HepG2 (cell line): ENCODE measurements around the gene GLCE. TPM values are rescaled to one million over a fixed set of nuclear protein-coding genes. Genes with fewer than 3 reads are reported as not detected.

Experiments
- ATAC-seq: fragments of 200-7000 bp; cut with Tn5 transposase; 3 replicates; pipeline ENCODE4 v1.9.1; 2020; ENCODE audit warnings: mild to moderate bottlenecking, moderate library complexity
- BruUV-seq: library from RNA; stranded (reverse); fragments of 400-500 nt; replicated peaks from 2 replicates; lab custom pipeline; 2021; lab: Mats Ljungman, UMichigan
- CTCF ChIA-PET: fragments of 300-600 bp; formaldehyde crosslinking; extraction: SDS; loops from one replicate; lab custom pipeline; 2021; ENCODE audit warnings: low total read pairs, inconsistent platforms, low intra/inter-chr PET ratio; lab: Yijun Ruan, JAX
- POLR2A ChIA-PET: fragments of 350-600 bp; sonication (Branson Sonifier 250); formaldehyde crosslinking; loops from one replicate; lab custom pipeline; 2020; ENCODE audit warnings: antibody characterized with exemption, inconsistent platforms; lab: Yijun Ruan, JAX
- DNase-seq: peaks from one replicate; pipeline ENCODE4 v3.0.0-alpha.2; 2015; ENCODE audit warnings: low spot score
- FAIRE-seq: peaks from 3 replicates; lab custom pipeline; 2011; peaks lifted over from hg19 to GRCh38; lab: Jason Lieb, UNC
- H2AFZ ChIP-seq: one replicate; pipeline ENCODE4 v1.6.1; 2011; ENCODE audit warnings: low read length, inconsistent platforms
- H3K27ac ChIP-seq: fragments of 300-600 bp; 3 replicates; pipeline ENCODE4 v1.8.0; 2011; ENCODE audit warnings: mixed run types, mild to moderate bottlenecking, mixed read lengths, low read length, inconsistent platforms; ENCODE audit not compliant: insufficient read depth; ENCODE audit errors: extremely low read length
- H3K27me3 ChIP-seq, 2 experiments: fragments of 200-600 bp in 1 of 2; 2 replicates in 1 of 2; 3 replicates in 1 of 2; pipeline versions ENCODE4 v1.6.0 to v1.8.0; 2011; ENCODE audit warnings: low read length in 2 of 2, mild to moderate bottlenecking in 2 of 2, moderate library complexity in 2 of 2, inconsistent platforms in 1 of 2; ENCODE audit not compliant: insufficient read depth in 2 of 2, control insufficient read depth in 1 of 2
- H3K36me3 ChIP-seq, 2 experiments: fragments of 200-600 bp in 1 of 2; replicated peaks in 1 of 2; 2 replicates in 1 of 2; 3 replicates in 1 of 2; pipeline versions ENCODE4 v1.5.1 to v1.8.0; 2011; ENCODE audit warnings: low read length in 2 of 2, inconsistent platforms in 1 of 2; ENCODE audit not compliant: insufficient read depth in 2 of 2, control insufficient read depth in 1 of 2
- H3K4me1 ChIP-seq: 2 replicates; pipeline ENCODE4 v1.5.1; 2012; ENCODE audit warnings: low read length, inconsistent platforms; ENCODE audit not compliant: insufficient read depth
- H3K4me2 ChIP-seq: 2 replicates; pipeline ENCODE4 v1.6.0; 2011; ENCODE audit warnings: low read depth, low read length, inconsistent platforms
- H3K4me3 ChIP-seq, 3 experiments: fragments of 200-600 bp in 1 of 3; sonication (generic), shearing (Covaris generic) in 1 of 3; replicated peaks in 1 of 3; 2 replicates each; pipeline ENCODE4 v1.5.1; 2011 to 2016; ENCODE audit warnings: low read length in 3 of 3, inconsistent platforms in 2 of 3, low read depth in 2 of 3, mild to moderate bottlenecking in 2 of 3, control low read depth in 1 of 3, mixed read lengths in 1 of 3; ENCODE audit not compliant: insufficient read depth in 1 of 3
- H3K79me2 ChIP-seq: one replicate; pipeline ENCODE4 v1.6.1; 2011; ENCODE audit warnings: low read length, inconsistent platforms; ENCODE audit not compliant: insufficient read depth
- H3K9ac ChIP-seq: 2 replicates; pipeline ENCODE4 v1.6.0; 2011; ENCODE audit warnings: mild to moderate bottlenecking, low read depth, low read length, inconsistent platforms; ENCODE audit not compliant: insufficient read depth
- H3K9me3 ChIP-seq: 2 replicates; pipeline ENCODE4 v1.5.1; 2012; ENCODE audit warnings: mild to moderate bottlenecking, low read length
- H4K20me1 ChIP-seq: 2 replicates; pipeline ENCODE4 v1.6.0; 2011; ENCODE audit warnings: inconsistent platforms, mild to moderate bottlenecking, low read length, moderate library complexity; ENCODE audit not compliant: insufficient read depth
- FIP1L1 ChIP-seq: fragments of 200-400 bp; formaldehyde crosslinking; IDR thresholded peaks from 2 replicates; pipeline ENCODE4 v1.6.1; 2018; ENCODE audit warnings: low read depth, mild to moderate bottlenecking, low read length, moderate library complexity, borderline replicate concordance; ENCODE audit not compliant: insufficient read depth
- GATAD2A ChIP-seq: IDR thresholded peaks from 2 replicates; pipeline ENCODE4 v1.6.1; 2016
- JARID2 ChIP-seq: sonication (generic); formaldehyde crosslinking; IDR thresholded peaks from 2 replicates; pipeline ENCODE4 v1.8.1; 2023; ENCODE audit warnings: missing genetic modification reagents, inconsistent platforms; ENCODE audit not compliant: insufficient replicate concordance
- SMARCC2 ChIP-seq: fragments of 450-650 bp; IDR thresholded peaks from 2 replicates; pipeline ENCODE4 v1.6.1; 2017; ENCODE audit warnings: antibody characterized with exemption, mild to moderate bottlenecking
- SRF ChIP-seq: IDR thresholded peaks from 2 replicates; pipeline ENCODE4 v1.6.1; 2011; ENCODE audit warnings: mild to moderate bottlenecking, low read depth, low read length, moderate library complexity
- XRCC5 ChIP-seq: fragments of 200-400 bp; formaldehyde crosslinking; optimal IDR thresholded peaks from 2 replicates; pipeline ENCODE3; 2017; ENCODE audit warnings: mild to moderate bottlenecking, low read length
- ZBTB37 ChIP-seq: sonication (generic); formaldehyde crosslinking; IDR thresholded peaks from 2 replicates; pipeline ENCODE4 v1.4.0; 2020; ENCODE audit warnings: mild to moderate bottlenecking, missing genetic modification reagents
- ZBTB43 ChIP-seq: sonication (generic); formaldehyde crosslinking; conservative IDR thresholded peaks from 2 replicates; pipeline ENCODE4 v1.4.0; 2020; ENCODE audit warnings: missing genetic modification reagents
- ZBTB8A ChIP-seq: sonication (generic); formaldehyde crosslinking; IDR thresholded peaks from 2 replicates; pipeline ENCODE4 v1.4.0; 2020; ENCODE audit warnings: mild to moderate bottlenecking, low read depth, missing genetic modification reagents, borderline replicate concordance
- ZNF224 ChIP-seq: sonication (generic); formaldehyde crosslinking; IDR thresholded peaks from 2 replicates; pipeline ENCODE4 v1.5.0; 2020; ENCODE audit warnings: mild to moderate bottlenecking, missing genetic modification reagents
- ZNF496 ChIP-seq: sonication (generic); formaldehyde crosslinking; IDR thresholded peaks from 2 replicates; pipeline ENCODE4 v1.8.1; 2023; ENCODE audit warnings: mild to moderate bottlenecking, moderate library complexity, missing genetic modification reagents; ENCODE audit not compliant: insufficient replicate concordance
- ZNF569 ChIP-seq: sonication (generic); formaldehyde crosslinking; IDR thresholded peaks from 2 replicates; pipeline ENCODE4 v1.5.0; 2020; ENCODE audit warnings: mild to moderate bottlenecking, missing genetic modification reagents, moderate library complexity, borderline replicate concordance
- ZNF605 ChIP-seq: sonication (generic); formaldehyde crosslinking; IDR thresholded peaks from 2 replicates; pipeline ENCODE4 v1.8.0; 2022; ENCODE audit warnings: mild to moderate bottlenecking, missing genetic modification reagents
- ZNF629 ChIP-seq: sonication (generic); formaldehyde crosslinking; conservative IDR thresholded peaks from 2 replicates; pipeline ENCODE4 v1.5.0; 2020; ENCODE audit warnings: missing genetic modification reagents
- ZNF775 ChIP-seq: sonication (generic); formaldehyde crosslinking; IDR thresholded peaks from 2 replicates; pipeline ENCODE4 v1.4.0; 2020; ENCODE audit warnings: missing genetic modification reagents, mild to moderate bottlenecking, moderate library complexity, borderline replicate concordance
- ZNF788 ChIP-seq: sonication (generic); formaldehyde crosslinking; IDR thresholded peaks from 2 replicates; pipeline ENCODE4 v1.5.0; 2020; ENCODE audit warnings: mild to moderate bottlenecking, missing genetic modification reagents, borderline replicate concordance
- ZNF839 ChIP-seq: sonication (generic); formaldehyde crosslinking; IDR thresholded peaks from 2 replicates; pipeline ENCODE4 v1.4.0; 2020; ENCODE audit warnings: missing genetic modification reagents, mild to moderate bottlenecking, borderline replicate concordance
- ZSCAN21 ChIP-seq: sonication (generic); formaldehyde crosslinking; IDR thresholded peaks from 2 replicates; pipeline ENCODE4 v1.8.0; 2022; ENCODE audit warnings: mild to moderate bottlenecking, missing genetic modification reagents, moderate library complexity, borderline replicate concordance
- WGBS: methylation state at CpG from one replicate; pipeline ENCODE4 v1.1.6; 2017; ENCODE audit warnings: low lambda C conversion rate; 5-methylcytosine and 5-hydroxymethylcytosine counted together
- in situ Hi-C: cut with HindIII; loops from 2 replicates; pipeline ENCODE4 v1.10.0; 2017; ENCODE audit warnings: low pct_unique_long_range_greater_than_20kb; ENCODE audit not compliant: extremely low pct_ligation_motif_present
- intact Hi-C: fragments of 100-400 bp; cut with micrococcal nuclease; formaldehyde crosslinking; loops from one replicate; pipeline ENCODE4 v1.10.0; 2022; ENCODE audit not compliant: unreplicated experiment
- polyA plus RNA-seq, 8 experiments: library from polyadenylated mRNA; depleted of rRNA in 3 of 8; stranded (reverse) in 7 of 8; unstranded in 1 of 8; fragments of >200 nt; fragmentation: Illumina TruSeq in 4 of 8; extraction: Trizol in 4 of 8; gene quantifications; 2 replicates each; pipeline versions ENCODE4 v1.2.1 to v1.2.3, GENCODE V29; 2011 to 2016; ENCODE audit warnings: low read depth in 4 of 8, missing spikeins in 1 of 8, mixed read lengths in 1 of 8; ENCODE audit not compliant: insufficient read depth in 1 of 8
- total RNA-seq, 5 experiments: library from RNA; depleted of rRNA; stranded (reverse); fragments of >200 nt; fragmentation: Illumina TruSeq; extraction: Trizol; gene quantifications; 2 replicates each; pipeline ENCODE4 v1.2.3, GENCODE V29; 2016; ENCODE audit warnings: low read depth in 1 of 5

GLCE gene
- total and polyA plus RNA-seq, 2 of the 13 experiments (the other 11 are each of a cell fraction or from before 2014, with no cell fraction given): 12.9 to 23.4 TPM

GRCh38 chr15:69200832-69201745, 40.7 kb downstream of the GLCE start:
- BruUV-seq: no TSS peak
- H3K4me3 ChIP-seq: no peak overlapping the region
- CTCF ChIA-PET: no interaction called here
- no peak overlapping the region for H3K9ac ChIP-seq
- 62% methylated on average over 1 of the region's 1 CpG for WGBS
- no peaks in the 10 kb centered on the region for H3K79me2 ChIP-seq
- peaks cover 1 to 7% of the 10 kb centered on the region in 2 experiments; a peak in 2 of 5 replicates for H3K36me3 ChIP-seq
- H3K27ac ChIP-seq: no peak overlapping the region
- in situ Hi-C loops: no loop called here
- H4K20me1 ChIP-seq: no peaks in the 10 kb centered on the region
- no peak overlapping the region for H3K4me2 ChIP-seq
- POLR2A ChIA-PET: no interaction called here
- no peak for DNase-seq
- H3K9me3 ChIP-seq: no peaks in the 10 kb centered on the region
- H3K27me3 ChIP-seq: no peaks in the 10 kb centered on the region
- H3K4me1 ChIP-seq: peaks cover 19% of the 10 kb centered on the region
- no peak overlapping the region for H2AFZ ChIP-seq
- no peak for ATAC-seq
- intact Hi-C loops: no loop called here
- FAIRE-seq: no peak
- TF ChIP-seq ZSCAN21 (CRISPR knock-in tag): no peak
- TF ChIP-seq ZNF605 (CRISPR knock-in tag): no peak
- no peak for TF ChIP-seq GATAD2A (CRISPR knock-in tag)
- TF ChIP-seq ZBTB8A (CRISPR knock-in tag): no peak
- no peak for TF ChIP-seq SMARCC2
- TF ChIP-seq ZNF788 (CRISPR knock-in tag): no peak
- no peak for TF ChIP-seq ZNF569 (CRISPR knock-in tag)
- TF ChIP-seq ZNF629: no peak
- no peak for TF ChIP-seq ZNF224 (CRISPR knock-in tag)
- no peak for TF ChIP-seq ZNF839 (CRISPR knock-in tag)
- TF ChIP-seq XRCC5: no peak
- TF ChIP-seq FIP1L1: no peak
- TF ChIP-seq SRF: no peak
- no peak for TF ChIP-seq ZBTB37 (CRISPR knock-in tag)
- no peak for TF ChIP-seq ZNF496 (CRISPR knock-in tag)
- no peak for TF ChIP-seq JARID2 (CRISPR knock-in tag)
- no peak for TF ChIP-seq ZBTB43 (CRISPR knock-in tag)
- no peak for TF ChIP-seq ZNF775 (CRISPR knock-in tag)
